Coronary artery (tissue), 2 donors: ENCODE data around the gene DDX28.
"Not testable (repeated sequence)": the region's sequence is repeated elsewhere in the genome, so short reads cannot be mapped to it uniquely, and the experiment has no call there.

ENCODE experiments used
- DNase-seq: peaks from one replicate; pipeline ENCODE4 v3.0.0-alpha.2; 2017; ENCODE audit warnings: low spot score
- H3K27ac ChIP-seq, 2 donors: fragments of 200-600 bp; sonication (generic); one replicate each; pipeline ENCODE4 v1.5.1; 2016 to 2019
- H3K4me3 ChIP-seq: fragments of 200-600 bp; sonication (generic); 2 replicates; pipeline ENCODE4 v1.5.1; 2016; ENCODE audit warnings: mild to moderate bottlenecking, moderate library complexity
- CTCF ChIP-seq: fragments of 200-600 bp; sonication (generic); IDR thresholded peaks from one replicate; pipeline ENCODE4 v1.5.1; 2019; ENCODE audit warnings: antibody characterized with exemption

DDX28 gene

GRCh38 chr16:68040506-68041288 lies 17.7 kb upstream of the DDX28 start:
- Histone ChIP-seq H3K4me3 (no peak overlapping the region), H3K27ac (no peak overlapping the region)
- DNase-seq: peak; percentile 79
- TF ChIP-seq CTCF: peak; percentile 80

GRCh38 chr16:68037841-68038597 lies 15.0 kb upstream of the DDX28 start:
- no peak overlapping the region for H3K4me3 ChIP-seq
- no peak overlapping the region for H3K27ac ChIP-seq
- TF ChIP-seq CTCF: no peak
- DNase-seq: no peak

GRCh38 chr16:68035227-68035626 lies 12.2 kb upstream of the DDX28 start:
- H3K4me3 ChIP-seq: no peak overlapping the region
- DNase-seq: no peak
- H3K27ac ChIP-seq: no peak overlapping the region
- TF ChIP-seq CTCF: no peak

GRCh38 chr16:68033101-68033500 lies 10.1 kb upstream of the DDX28 start:
- Histone ChIP-seq H3K27ac (no peak overlapping the region), H3K4me3 (no peak overlapping the region)
- TF ChIP-seq CTCF: no peak
- DNase-seq: no peak

GRCh38 chr16:68031951-68032350 lies 8.9 kb upstream of the DDX28 start:
- H3K4me3 ChIP-seq: no peak overlapping the region
- no peak for TF ChIP-seq CTCF
- H3K27ac ChIP-seq: no peak overlapping the region
- DNase-seq: no peak

- not testable (repeated sequence) for H3K4me3 ChIP-seq, DNase-seq, H3K27ac ChIP-seq
Measured at GRCh38 chr16:68030108-68030507, 7.1 kb upstream of the DDX28 start.

- no peak for TF ChIP-seq CTCF
- H3K27ac ChIP-seq: no peak overlapping the region
- no peak overlapping the region for H3K4me3 ChIP-seq
- DNase-seq: no peak
Measured at GRCh38 chr16:68028996-68029395, 6.0 kb upstream of the DDX28 start.
